Fibroblast of lung (primary cell): Measurements from ENCODE around the gene CX3CR1. TPM values are rescaled to one million over a fixed set of nuclear protein-coding genes. Genes with fewer than 3 reads are reported as not detected.

ENCODE experiments used
- DNase-seq, 2 donors: peaks; one replicate each; pipeline versions ENCODE4 v3.0.0 to v3.0.0-alpha.2; 2010; ENCODE audit warnings: low read depth in 2 of 2
- H2AFZ ChIP-seq: 2 replicates; pipeline ENCODE4 v1.5.1; 2012; ENCODE audit warnings: low read length, control low read depth, inconsistent platforms
- H3K27ac ChIP-seq: 2 replicates; pipeline ENCODE4 v1.5.1; 2011; ENCODE audit warnings: low read length, control low read depth; ENCODE audit not compliant: insufficient read depth
- H3K27me3 ChIP-seq: 2 replicates; pipeline ENCODE4 v1.5.1; 2011; ENCODE audit warnings: mild to moderate bottlenecking, low read length; ENCODE audit not compliant: control insufficient read depth, insufficient read depth
- H3K36me3 ChIP-seq: 2 replicates; pipeline ENCODE4 v1.5.1; 2011; ENCODE audit warnings: low read length; ENCODE audit not compliant: control insufficient read depth, insufficient read depth
- H3K4me1 ChIP-seq: 2 replicates; pipeline ENCODE4 v1.5.1; 2011; ENCODE audit warnings: low read length; ENCODE audit not compliant: control insufficient read depth, insufficient read depth; ENCODE audit errors: extremely low read depth
- H3K4me2 ChIP-seq: 2 replicates; pipeline ENCODE4 v1.5.1; 2011; ENCODE audit warnings: low read length, control low read depth; ENCODE audit not compliant: insufficient read depth; ENCODE audit errors: extremely low read depth
- H3K4me3 ChIP-seq, 4 experiments: fragments of 200-600 bp in 1 of 4; sonication (generic) in 1 of 4; replicated peaks in 1 of 4; 2 replicates each; pipeline ENCODE4 v1.5.1; 2011 to 2016; ENCODE audit warnings: low read length in 4 of 4, low read depth in 3 of 4, mild to moderate bottlenecking in 3 of 4, control low read depth in 2 of 4, inconsistent platforms in 1 of 4, mixed read lengths in 1 of 4; ENCODE audit not compliant: insufficient read depth in 1 of 4; ENCODE audit errors: control extremely low read depth in 1 of 4
- H3K79me2 ChIP-seq: 2 replicates; pipeline ENCODE4 v1.5.1; 2012; ENCODE audit warnings: mild to moderate bottlenecking, low read length, inconsistent platforms; ENCODE audit not compliant: control insufficient read depth, insufficient read depth
- H3K9ac ChIP-seq: 2 replicates; pipeline ENCODE4 v1.5.1; 2011; ENCODE audit warnings: mild to moderate bottlenecking, low read length, control low read depth; ENCODE audit not compliant: insufficient read depth
- H3K9me3 ChIP-seq: 2 replicates; pipeline ENCODE4 v1.5.1; 2012; ENCODE audit warnings: low read depth, low read length; ENCODE audit not compliant: control insufficient read depth, insufficient read depth
- H4K20me1 ChIP-seq: 2 replicates; pipeline ENCODE4 v1.5.1; 2011; ENCODE audit warnings: low read length; ENCODE audit not compliant: control insufficient read depth, insufficient read depth; ENCODE audit errors: extremely low read depth
- CTCF ChIP-seq, 2 donors: IDR thresholded peaks in 1 of 2; conservative IDR thresholded peaks in 1 of 2; 1 replicate in 1 of 2; 2 replicates in 1 of 2; pipeline ENCODE4 v1.5.1; 2011 to 2012; ENCODE audit warnings: low read length in 2 of 2, control low read depth in 1 of 2, inconsistent platforms in 1 of 2, low read depth in 1 of 2, mild to moderate bottlenecking in 1 of 2
- EZH2 ChIP-seq: IDR thresholded peaks from 2 replicates; pipeline ENCODE4 v1.5.1; 2012; ENCODE audit warnings: low read length, control low read depth, mild to moderate bottlenecking; ENCODE audit errors: missing control alignments
- polyA plus RNA-seq, 2 donors: library from polyadenylated mRNA; depleted of rRNA in 1 of 2; stranded (reverse) in 1 of 2; unstranded in 1 of 2; fragments of >200 nt; gene quantifications; 2 replicates each; pipeline ENCODE4 v1.2.1, GENCODE V29; 2011 to 2012; ENCODE audit warnings: missing spikeins in 1 of 2
- total RNA-seq: library from RNA; depleted of rRNA; stranded (reverse); fragments of >200 nt; gene quantifications from 2 replicates; pipeline ENCODE4 v1.2.1, GENCODE V29; 2014

Gene CX3CR1
- total and polyA plus RNA-seq, 2 donors (not counting 1 experiment from before 2014, with no cell fraction given) = under 0.01 TPM; not detected in 1

- H3K27ac ChIP-seq = no peak overlapping the region
- no peaks in the 10 kb centered on the region for H3K9me3 ChIP-seq
- H3K4me1 ChIP-seq = no peaks in the 10 kb centered on the region
- no peaks in the 10 kb centered on the region for H3K79me2 ChIP-seq
- H2AFZ ChIP-seq = no peak overlapping the region
- H3K27me3 ChIP-seq = no peaks in the 10 kb centered on the region
- no peak overlapping the region for H3K9ac ChIP-seq
- no peak for DNase-seq
- TF ChIP-seq CTCF (conservative IDR thresholded peaks at IDR 0.05 in 1 of 2, IDR thresholded peaks at IDR 0.05 in 1 of 2; ENCODE audit: low read depth in 1 of 2, low read length in 2 of 2) = no peak
- TF ChIP-seq EZH2 = no peak
- H3K36me3 ChIP-seq = no peaks in the 10 kb centered on the region
- H4K20me1 ChIP-seq = no peaks in the 10 kb centered on the region
- no peak overlapping the region for H3K4me2 ChIP-seq
- no peak overlapping the region for H3K4me3 ChIP-seq
Measured at GRCh38 chr3:39318301-39318700, 38.5 kb upstream of the CX3CR1 start.

GRCh38 chr3:39317571-39318169 is 37.8 kb upstream of the CX3CR1 start:
- Histone ChIP-seq H3K4me1 (no peaks in the 10 kb centered on the region), H3K9ac (no peak overlapping the region), H3K79me2 (no peaks in the 10 kb centered on the region)

GRCh38 chr3:39315420-39315819 is 35.6 kb upstream of the CX3CR1 start:
- H3K27me3 ChIP-seq = no peaks in the 10 kb centered on the region
- H3K79me2 ChIP-seq = no peaks in the 10 kb centered on the region
- no peaks in the 10 kb centered on the region for H4K20me1 ChIP-seq
- TF ChIP-seq EZH2 (no peak), CTCF (conservative IDR thresholded peaks at IDR 0.05 in 1 of 2, IDR thresholded peaks at IDR 0.05 in 1 of 2; ENCODE audit: low read depth in 1 of 2, low read length in 2 of 2) (no peak)
- H3K9ac ChIP-seq = no peak overlapping the region
- no peak for DNase-seq
- no peak overlapping the region for H3K4me2 ChIP-seq
- H3K36me3 ChIP-seq = no peaks in the 10 kb centered on the region
- H2AFZ ChIP-seq = no peak overlapping the region
- H3K4me1 ChIP-seq = no peaks in the 10 kb centered on the region
- H3K4me3 ChIP-seq = no peak overlapping the region
- H3K27ac ChIP-seq = no peak overlapping the region
- H3K9me3 ChIP-seq = no peaks in the 10 kb centered on the region

More at GRCh38 chr3:39317571-39318169, 37.8 kb upstream of the CX3CR1 start:
- TF ChIP-seq CTCF (conservative IDR thresholded peaks at IDR 0.05 in 1 of 2, IDR thresholded peaks at IDR 0.05 in 1 of 2; ENCODE audit: low read depth in 1 of 2, low read length in 2 of 2) (no peak), EZH2 (no peak)
- no peaks in the 10 kb centered on the region for H4K20me1 ChIP-seq
- H3K4me3 ChIP-seq = no peak overlapping the region
- H3K27me3 ChIP-seq = no peaks in the 10 kb centered on the region
- H2AFZ ChIP-seq = no peak overlapping the region
- H3K27ac ChIP-seq = no peak overlapping the region
- DNase-seq = no peak
- H3K9me3 ChIP-seq = no peaks in the 10 kb centered on the region
- H3K4me2 ChIP-seq = no peak overlapping the region
- no peaks in the 10 kb centered on the region for H3K36me3 ChIP-seq
